ENCODE results near the gene RPRD1B.
"Not testable (repeated sequence)": the region's sequence is repeated elsewhere in the genome, so short reads cannot be mapped to it uniquely, and the experiment has no call there.

The RPRD1B gene

GRCh38 chr20:38104285-38104684, 70.7 kb downstream of the RPRD1B start:
- DNase-seq: no peak

GRCh38 chr20:38106461-38106860, 72.9 kb downstream of the RPRD1B start:
- no peak for DNase-seq

- DNase-seq: not testable (repeated sequence)
Observed at GRCh38 chr20:38107386-38107785, 73.8 kb downstream of the RPRD1B start.

- not testable (repeated sequence) for DNase-seq
Observed at GRCh38 chr20:38107916-38108315, 74.4 kb downstream of the RPRD1B start.

GRCh38 chr20:38108438-38108985, 75.0 kb downstream of the RPRD1B start:
- no peak for DNase-seq

- no peak for DNase-seq
Observed at GRCh38 chr20:38108986-38109541, 75.5 kb downstream of the RPRD1B start.

GRCh38 chr20:38109591-38110524, 76.3 kb downstream of the RPRD1B start:
- DNase-seq: no peak

- DNase-seq: no peak
Observed at GRCh38 chr20:38110525-38111178, 77.1 kb downstream of the RPRD1B start.

- no peak for DNase-seq
Observed at GRCh38 chr20:38111366-38112232, 78.1 kb downstream of the RPRD1B start.

GRCh38 chr20:38112261-38112929, 78.8 kb downstream of the RPRD1B start:
- no peak for DNase-seq

GRCh38 chr20:38112930-38113294, 79.4 kb downstream of the RPRD1B start:
- no peak for DNase-seq

- no peak for DNase-seq
Observed at GRCh38 chr20:38113401-38114325, 80.1 kb downstream of the RPRD1B start.

GRCh38 chr20:38114353-38114791, 80.8 kb downstream of the RPRD1B start:
- DNase-seq: no peak

GRCh38 chr20:38115205-38115604, 81.7 kb downstream of the RPRD1B start:
- DNase-seq: no peak

- DNase-seq: no peak
Observed at GRCh38 chr20:38115896-38116295, 82.3 kb downstream of the RPRD1B start.

- DNase-seq: no peak
Observed at GRCh38 chr20:38116409-38117165, 83.0 kb downstream of the RPRD1B start.

- DNase-seq: no peak
Observed at GRCh38 chr20:38117205-38117604, 83.7 kb downstream of the RPRD1B start.

- no peak for DNase-seq
Observed at GRCh38 chr20:38117635-38118034, 84.1 kb downstream of the RPRD1B start.

GRCh38 chr20:38119446-38119845, 85.9 kb downstream of the RPRD1B start:
- no peak for DNase-seq

GRCh38 chr20:38120625-38120988, 87.1 kb downstream of the RPRD1B start:
- DNase-seq: no peak

Data from right kidney (tissue), 1 donor.